Naive thymus-derived CD4-positive, alpha-beta T cell (primary cell): ENCODE data around the gene SLIT3. TPM values are rescaled to one million over a fixed set of nuclear protein-coding genes. Genes with fewer than 3 reads are reported as not detected.

Experiments used
- ATAC-seq: fragments of 150-1000 bp; cut with Tn5 transposase; 2 replicates; pipeline ENCODE4 v1.10.0; 2021; ENCODE audit warnings: mild to moderate bottlenecking, moderate library complexity
- CTCF ChIA-PET: fragments of 350-600 bp; sonication (Branson Sonifier 250); formaldehyde crosslinking; loops from one replicate; lab custom pipeline; 2021; ENCODE audit warnings: antibody characterized with exemption; lab: Charles Lee
- POLR2A ChIA-PET: fragments of 350-600 bp; sonication (Branson Sonifier 250); formaldehyde crosslinking; loops from one replicate; lab custom pipeline; 2021; ENCODE audit warnings: antibody characterized with exemption, inconsistent platforms; lab: Charles Lee
- DNase-seq, 9 donors: peaks; one replicate each; pipeline versions ENCODE4 v3.0.0 to v3.0.0-alpha.2; 2020 to 2022; ENCODE audit warnings: mixed read lengths in 1 of 9
- H3K27ac ChIP-seq: one replicate; pipeline ENCODE4 v1.7.0; 2013; ENCODE audit warnings: mild to moderate bottlenecking, low read depth, low read length, moderate library complexity
- H3K27me3 ChIP-seq, 2 donors: one replicate each; pipeline ENCODE4 v1.7.0; 2013; ENCODE audit warnings: low read length in 2 of 2, mild to moderate bottlenecking in 2 of 2, moderate library complexity in 2 of 2; ENCODE audit not compliant: control insufficient read depth in 2 of 2, insufficient read depth in 2 of 2
- H3K36me3 ChIP-seq, 3 experiments: 1 replicate in 2 of 3; 2 replicates in 1 of 3; pipeline ENCODE4 v1.7.0; 2013; ENCODE audit warnings: low read length in 3 of 3, mild to moderate bottlenecking in 3 of 3, moderate library complexity in 1 of 3; ENCODE audit not compliant: insufficient read depth in 3 of 3, control insufficient read depth in 2 of 3
- H3K4me1 ChIP-seq, 2 donors: one replicate each; pipeline ENCODE4 v1.7.0; 2013; ENCODE audit warnings: low read length in 2 of 2, mild to moderate bottlenecking in 2 of 2, moderate library complexity in 1 of 2; ENCODE audit not compliant: control insufficient read depth in 2 of 2, insufficient read depth in 2 of 2
- H3K4me3 ChIP-seq: 2 replicates; pipeline ENCODE4 v1.7.0; 2013; ENCODE audit warnings: mild to moderate bottlenecking, low read length
- H3K9me3 ChIP-seq, 3 experiments: 1 replicate in 2 of 3; 2 replicates in 1 of 3; pipeline ENCODE4 v1.7.0; 2013; ENCODE audit warnings: low read length in 3 of 3; ENCODE audit not compliant: control insufficient read depth in 2 of 3
- H3K27ac Mint-ChIP-seq, 9 donors: one replicate each; pipeline ENCODE4 v1.8.0; 2020 to 2022; ENCODE audit warnings: mixed read lengths in 9 of 9, mild to moderate bottlenecking in 8 of 9, moderate library complexity in 5 of 9, inconsistent platforms in 2 of 9
- H3K27me3 Mint-ChIP-seq, 5 donors: one replicate each; pipeline ENCODE4 v1.8.0; 2021 to 2022; ENCODE audit warnings: mixed read lengths in 5 of 5, mild to moderate bottlenecking in 1 of 5
- H3K36me3 Mint-ChIP-seq, 5 donors: one replicate each; pipeline ENCODE4 v1.8.0; 2020 to 2022; ENCODE audit warnings: mixed read lengths in 5 of 5, mild to moderate bottlenecking in 3 of 5, inconsistent platforms in 1 of 5
- H3K4me1 Mint-ChIP-seq, 7 donors: one replicate each; pipeline ENCODE4 v1.8.0; 2020 to 2022; ENCODE audit warnings: mixed read lengths in 7 of 7, mild to moderate bottlenecking in 3 of 7, inconsistent platforms in 1 of 7
- H3K4me3 Mint-ChIP-seq, 10 donors: one replicate each; pipeline ENCODE4 v1.8.0; 2020 to 2022; ENCODE audit warnings: mild to moderate bottlenecking in 10 of 10, mixed read lengths in 10 of 10, moderate library complexity in 6 of 10, inconsistent platforms in 2 of 10
- H3K9me3 Mint-ChIP-seq, 11 donors: one replicate each; pipeline ENCODE4 v1.8.0; 2020 to 2022; ENCODE audit warnings: mixed read lengths in 11 of 11, mild to moderate bottlenecking in 4 of 11, inconsistent platforms in 1 of 11, moderate library complexity in 1 of 11
- intact Hi-C, 2 donors: fragments of 100-400 bp; cut with micrococcal nuclease; formaldehyde crosslinking; loops; one replicate each; pipeline ENCODE4 v1.15.1; 2023
- polyA plus RNA-seq, 2 donors: library from polyadenylated mRNA; unstranded; fragments of 300-500 nt; fragmentation: Illumina TruSeq; gene quantifications; one replicate each; pipeline ENCODE4 v1.2.3, GENCODE V29; 2021
- total RNA-seq, 6 experiments: library from RNA in 5 of 6; stranded (reverse) in 5 of 6; gene quantifications; 1 replicate in 5 of 6; 2 replicates in 1 of 6; pipeline ENCODE4 v1.2.3 and lab custom pipeline; 2021 to 2026

The SLIT3 gene
- total and polyA plus RNA-seq, 7 experiments from 2014 or later: 0.34 TPM; not detected in 6

DNA sequence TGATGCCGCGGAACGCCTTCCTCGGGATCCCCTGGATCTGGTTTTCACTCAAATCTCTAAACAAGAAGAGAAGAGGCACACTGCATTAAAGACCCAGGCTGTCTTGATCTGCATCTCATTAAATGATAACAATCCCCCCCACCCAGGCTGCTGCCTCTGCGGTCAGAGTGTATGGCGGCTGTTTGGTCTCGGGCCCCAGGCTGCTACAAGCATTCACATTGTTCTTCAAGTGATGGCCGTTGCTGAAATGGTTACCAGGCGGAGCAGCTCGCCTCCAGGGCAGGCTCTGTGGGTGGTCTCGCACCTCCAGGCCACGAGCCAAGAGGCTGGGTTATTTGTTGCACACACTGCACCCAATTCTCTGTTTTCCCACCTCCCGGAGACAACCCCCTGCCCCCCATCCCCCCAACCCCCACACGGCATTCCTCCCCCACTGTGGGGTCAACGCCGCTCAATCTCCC is 417.6 kb downstream of the SLIT3 start:
- DNase-seq (no peak), ATAC-seq (no peak)
- ChIA-PET CTCF (no interaction called here), POLR2A (no interaction called here)
- intact Hi-C loops: no loop called here
- Histone ChIP-seq H3K4me1 (no peaks in the 10 kb centered on the region), H3K27me3 (no peaks in the 10 kb centered on the region), H3K27ac (no peak overlapping the region), H3K36me3 (no peaks in the 10 kb centered on the region), H3K4me3 (no peak overlapping the region), H3K9me3 (no peaks in the 10 kb centered on the region)
- Mint-ChIP-seq H3K9me3 (no peaks in the 10 kb centered on the region), H3K4me3 (no peak overlapping the region), H3K27me3 (peaks cover 0 to 16% (median 5%) of the 10 kb centered on the region in 5 donors), H3K4me1 (no peaks in the 10 kb centered on the region), H3K27ac (no peak overlapping the region), H3K36me3 (no peaks in the 10 kb centered on the region)

DNA sequence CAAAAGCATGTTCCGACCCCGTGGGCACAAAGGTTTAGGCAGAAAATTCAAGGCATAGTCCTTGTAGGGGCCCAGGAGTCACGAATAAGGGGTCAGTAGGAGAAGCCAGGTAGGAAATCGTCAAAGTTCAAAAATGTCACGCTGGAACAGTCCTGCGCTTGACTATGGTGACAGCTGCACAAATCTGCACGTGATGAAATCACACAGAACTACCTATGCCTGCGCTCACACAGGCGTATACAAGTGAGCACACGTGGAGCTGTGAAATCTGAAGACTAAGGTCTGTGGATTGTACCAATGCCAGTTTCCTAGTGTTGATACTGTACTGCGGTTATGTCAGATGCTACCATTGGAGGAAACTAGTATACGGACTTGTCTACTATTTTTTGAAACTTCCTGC is 418.7 kb downstream of the SLIT3 start:
- DNase-seq (no peak), ATAC-seq (no peak)
- no peak overlapping the region for H3K4me3 Mint-ChIP-seq
- no peaks in the 10 kb centered on the region for H3K9me3 Mint-ChIP-seq
- H3K27me3 ChIP-seq: no peaks in the 10 kb centered on the region
- H3K4me1 Mint-ChIP-seq: no peaks in the 10 kb centered on the region
- no peaks in the 10 kb centered on the region for H3K36me3 ChIP-seq
- peaks cover under 1 to 10% (median 7%) of the 10 kb centered on the region in 5 donors for H3K27me3 Mint-ChIP-seq
- ChIA-PET POLR2A (no interaction called here), CTCF (no interaction called here)
- H3K27ac Mint-ChIP-seq: no peak overlapping the region
- no peak overlapping the region for H3K4me3 ChIP-seq
- H3K27ac ChIP-seq: no peak overlapping the region
- intact Hi-C loops: no loop called here
- H3K9me3 ChIP-seq: no peaks in the 10 kb centered on the region
- no peaks in the 10 kb centered on the region for H3K36me3 Mint-ChIP-seq
- no peaks in the 10 kb centered on the region for H3K4me1 ChIP-seq

DNA sequence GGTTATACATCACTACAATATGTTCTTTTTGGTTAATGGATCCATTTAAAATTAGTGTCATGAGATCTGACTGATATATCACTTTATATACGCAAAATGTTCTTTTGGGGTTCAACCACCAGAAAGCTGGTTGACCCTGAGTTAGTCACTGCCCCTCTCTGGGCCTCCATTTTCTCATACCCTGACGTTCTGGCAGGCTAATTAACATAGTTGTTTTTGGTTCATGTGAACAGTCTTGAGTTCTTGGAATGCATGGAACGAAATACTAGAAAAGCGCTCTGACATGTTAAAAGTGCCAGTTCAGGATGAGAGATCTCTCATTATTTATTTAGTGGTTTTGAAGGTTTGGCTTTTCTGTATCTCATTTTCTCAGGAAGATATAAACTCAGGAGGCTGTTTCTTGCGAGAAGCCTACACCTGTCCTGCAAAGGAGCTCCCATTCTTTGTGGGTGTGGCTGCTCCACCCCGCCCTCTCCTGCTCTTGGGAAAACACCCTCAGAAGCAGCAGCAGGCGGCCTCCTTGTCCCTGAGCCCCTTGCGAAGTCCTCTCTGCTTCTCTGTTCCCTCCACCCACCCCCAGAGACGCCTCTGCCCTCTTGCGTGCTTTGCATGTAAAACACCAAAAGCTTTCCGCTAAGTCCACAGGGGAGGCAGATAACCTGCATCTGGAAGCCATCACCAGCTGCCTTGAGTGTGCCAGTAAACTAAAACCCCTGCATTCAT is 419.4 kb downstream of the SLIT3 start:
- H3K36me3 ChIP-seq: no peaks in the 10 kb centered on the region
- POLR2A ChIA-PET: no interaction called here

DNA sequence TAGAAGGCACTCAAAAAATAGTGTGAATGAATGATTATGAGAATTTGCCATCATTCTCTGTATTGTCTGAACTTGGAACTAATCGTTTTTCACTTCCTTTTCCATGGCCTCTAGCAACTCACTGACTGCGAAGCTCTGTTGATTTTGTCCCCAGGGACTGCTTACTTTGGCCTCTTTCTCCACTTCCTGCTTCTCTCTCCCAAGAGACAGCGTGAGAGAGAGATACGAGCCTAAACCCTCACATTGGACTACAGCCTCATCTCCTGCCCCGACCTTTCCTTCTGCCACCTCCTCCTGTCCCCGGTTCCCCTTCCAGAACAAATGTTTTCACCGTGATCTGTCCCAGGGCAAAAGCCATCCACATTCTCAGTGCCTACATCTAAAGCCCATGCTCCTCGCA is 421.0 kb downstream of the SLIT3 start:
- ChIA-PET POLR2A (no interaction called here), CTCF (no interaction called here)
- DNase-seq (no peak), ATAC-seq (no peak)
- Histone ChIP-seq H3K27ac (no peak overlapping the region), H3K4me3 (no peak overlapping the region), H3K4me1 (no peaks in the 10 kb centered on the region), H3K9me3 (no peaks in the 10 kb centered on the region), H3K27me3 (no peaks in the 10 kb centered on the region), H3K36me3 (no peaks in the 10 kb centered on the region)
- Mint-ChIP-seq H3K27me3 (peaks cover 10 to 22% (median 20%) of the 10 kb centered on the region in 5 donors), H3K27ac (no peak overlapping the region), H3K4me3 (no peak overlapping the region), H3K9me3 (peaks cover 0 to 2% (median 0%) of the 10 kb centered on the region in 11 donors), H3K4me1 (peaks cover 0 to 3% (median 0%) of the 10 kb centered on the region in 7 donors), H3K36me3 (no peaks in the 10 kb centered on the region)
- intact Hi-C loops: no loop called here

More for the DNA sequence above, 419.4 kb downstream of the SLIT3 start:
- H3K9me3 Mint-ChIP-seq: peaks cover 0 to 2% (median 0%) of the 10 kb centered on the region in 11 donors
- CTCF ChIA-PET: no interaction called here
- no peak overlapping the region for H3K27ac Mint-ChIP-seq
- no peak overlapping the region for H3K27ac ChIP-seq
- H3K27me3 Mint-ChIP-seq: peaks cover 5 to 15% (median 9%) of the 10 kb centered on the region in 5 donors
- no peaks in the 10 kb centered on the region for H3K9me3 ChIP-seq
- intact Hi-C loops: no loop called here
- no peak for DNase-seq
- H3K4me1 Mint-ChIP-seq: peaks cover 0 to 3% (median 0%) of the 10 kb centered on the region in 7 donors
- no peaks in the 10 kb centered on the region for H3K27me3 ChIP-seq
- H3K4me3 Mint-ChIP-seq: no peak overlapping the region
- H3K36me3 Mint-ChIP-seq: no peaks in the 10 kb centered on the region
- no peak for ATAC-seq
- H3K4me3 ChIP-seq: no peak overlapping the region
- no peaks in the 10 kb centered on the region for H3K4me1 ChIP-seq

DNA sequence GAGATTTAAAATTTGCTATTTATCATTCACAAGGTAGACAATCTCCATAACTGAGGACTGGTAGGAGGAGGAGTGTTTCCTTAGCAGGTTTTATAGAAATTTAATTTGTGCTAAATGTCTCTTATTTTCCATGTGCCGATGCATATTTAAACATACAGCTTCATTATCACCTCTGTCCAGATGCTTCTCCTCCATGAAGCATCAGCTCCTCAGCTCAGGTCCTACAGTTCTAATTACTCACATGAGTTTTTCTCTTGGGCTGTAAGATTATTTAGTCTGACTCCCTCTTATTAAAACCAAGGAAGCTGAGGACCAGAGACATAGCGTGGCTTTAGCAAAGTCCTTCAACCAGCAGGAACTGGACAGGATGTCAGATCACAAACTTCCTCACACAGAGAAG is 421.6 kb downstream of the SLIT3 start:
- intact Hi-C loops: no loop called here
- POLR2A ChIA-PET: no interaction called here
- peaks cover 0 to 3% (median 0%) of the 10 kb centered on the region in 7 donors for H3K4me1 Mint-ChIP-seq

DNA sequence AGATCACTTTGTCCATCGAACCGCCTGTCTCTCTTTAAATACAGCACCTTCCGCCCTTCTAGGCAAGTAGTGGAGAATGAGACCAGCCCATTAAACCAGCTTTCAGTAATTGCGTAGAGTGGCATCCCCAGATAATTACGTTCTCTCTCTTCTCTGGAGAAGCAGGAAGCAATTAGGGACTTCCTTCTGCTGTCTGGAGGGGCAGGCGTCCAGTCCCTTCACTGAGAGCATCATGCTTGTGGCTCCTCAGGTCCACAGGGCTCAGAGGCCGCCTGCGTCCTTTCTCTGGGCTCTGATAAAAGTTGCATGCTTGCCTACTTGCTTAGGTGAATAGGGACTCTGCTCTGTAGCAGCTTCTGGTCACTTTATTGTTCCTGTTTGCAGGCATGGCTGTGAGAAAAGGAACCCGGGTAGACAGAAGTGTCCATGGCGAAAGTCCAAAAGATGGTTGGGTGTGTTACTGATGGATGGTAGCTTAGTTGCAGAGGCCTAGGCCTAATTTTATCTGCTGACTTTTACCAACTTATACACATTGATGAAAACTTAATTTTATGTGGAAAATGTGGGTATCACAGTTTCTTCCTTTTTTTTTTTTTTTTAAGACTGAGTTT is 422.7 kb downstream of the SLIT3 start:
- no peak overlapping the region for H3K27ac Mint-ChIP-seq
- peaks cover 10 to 36% (median 31%) of the 10 kb centered on the region in 5 donors for H3K27me3 Mint-ChIP-seq
- H3K9me3 ChIP-seq: no peaks in the 10 kb centered on the region
- H3K27ac ChIP-seq: no peak overlapping the region
- H3K27me3 ChIP-seq: peaks cover 0 to 2% of the 10 kb centered on the region in 2 donors
- no peak overlapping the region for H3K4me3 Mint-ChIP-seq
- H3K4me1 Mint-ChIP-seq: peaks cover 0 to 3% (median 0%) of the 10 kb centered on the region in 7 donors
- ChIA-PET CTCF (no interaction called here), POLR2A (no interaction called here)
- DNase-seq (no peak), ATAC-seq (no peak)
- no peaks in the 10 kb centered on the region for H3K4me1 ChIP-seq
- peaks cover 0 to 2% (median 0%) of the 10 kb centered on the region in 11 donors for H3K9me3 Mint-ChIP-seq
- no peak overlapping the region for H3K4me3 ChIP-seq
- no peaks in the 10 kb centered on the region for H3K36me3 Mint-ChIP-seq
- intact Hi-C loops: no loop called here
- H3K36me3 ChIP-seq: no peaks in the 10 kb centered on the region

More for the DNA sequence above, 421.6 kb downstream of the SLIT3 start:
- no peaks in the 10 kb centered on the region for H3K9me3 ChIP-seq
- H3K4me1 ChIP-seq: no peaks in the 10 kb centered on the region
- no peaks in the 10 kb centered on the region for H3K36me3 Mint-ChIP-seq
- peaks cover 10 to 28% (median 23%) of the 10 kb centered on the region in 5 donors for H3K27me3 Mint-ChIP-seq
- H3K4me3 Mint-ChIP-seq: no peak overlapping the region
- CTCF ChIA-PET: no interaction called here
- H3K4me3 ChIP-seq: no peak overlapping the region
- no peak overlapping the region for H3K27ac Mint-ChIP-seq
- DNase-seq (no peak), ATAC-seq (no peak)
- H3K36me3 ChIP-seq: no peaks in the 10 kb centered on the region
- no peak overlapping the region for H3K27ac ChIP-seq
- H3K9me3 Mint-ChIP-seq: peaks cover 0 to 2% (median 0%) of the 10 kb centered on the region in 11 donors
- peaks cover 0 to 2% of the 10 kb centered on the region in 2 donors for H3K27me3 ChIP-seq
